ENCODE measurements around the gene CARNS1.
A peak's percentile ranks its signal among the peaks of the same experiment; 100 is the strongest.

DNA sequence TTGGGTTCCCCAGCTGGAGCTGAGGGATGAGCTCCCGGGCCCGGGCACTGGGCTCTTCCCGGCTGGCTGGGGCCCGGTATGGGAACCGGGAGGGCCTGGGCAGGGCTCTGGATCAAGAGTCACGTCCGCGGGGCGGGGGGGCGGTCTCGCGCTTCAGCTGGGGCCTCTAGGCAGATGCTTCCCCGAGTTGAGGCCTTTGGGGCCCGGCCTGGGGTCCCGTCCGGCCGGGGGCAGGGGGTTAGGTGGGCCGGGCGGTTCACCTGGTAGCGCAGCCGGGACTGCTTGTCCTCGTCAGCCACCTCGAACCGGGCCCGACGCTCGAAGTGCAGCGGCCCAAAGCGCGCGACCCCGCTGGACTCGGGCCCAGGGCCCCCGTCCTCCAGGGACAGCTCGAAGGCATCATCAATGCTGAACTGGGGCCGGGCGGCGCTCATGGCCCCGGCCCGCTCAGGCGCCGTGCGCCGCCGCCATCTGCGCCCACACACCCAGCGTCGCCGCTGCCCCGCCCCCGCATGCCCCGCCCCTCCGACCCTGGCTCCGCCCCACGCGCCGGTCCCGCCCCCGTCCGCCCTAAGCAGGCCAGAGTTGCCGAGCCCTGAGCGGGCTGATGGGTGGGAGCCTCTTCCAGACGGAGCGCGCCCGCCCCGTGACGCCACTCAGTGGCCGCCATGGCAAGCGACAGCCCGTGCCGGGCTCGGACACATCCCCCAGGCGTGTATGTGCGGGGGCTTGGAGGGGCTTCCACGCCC lies 53.5 kb downstream of the CARNS1 start, which contains the start of gene TMEM134:
- TF ChIP-seq EZH2 (IDR thresholded peaks at IDR 0.05; ENCODE audit: borderline replicate concordance, low read depth, low read length, poor library complexity, severe bottlenecking), result no peak
- TF ChIP-seq, protein P1, sequence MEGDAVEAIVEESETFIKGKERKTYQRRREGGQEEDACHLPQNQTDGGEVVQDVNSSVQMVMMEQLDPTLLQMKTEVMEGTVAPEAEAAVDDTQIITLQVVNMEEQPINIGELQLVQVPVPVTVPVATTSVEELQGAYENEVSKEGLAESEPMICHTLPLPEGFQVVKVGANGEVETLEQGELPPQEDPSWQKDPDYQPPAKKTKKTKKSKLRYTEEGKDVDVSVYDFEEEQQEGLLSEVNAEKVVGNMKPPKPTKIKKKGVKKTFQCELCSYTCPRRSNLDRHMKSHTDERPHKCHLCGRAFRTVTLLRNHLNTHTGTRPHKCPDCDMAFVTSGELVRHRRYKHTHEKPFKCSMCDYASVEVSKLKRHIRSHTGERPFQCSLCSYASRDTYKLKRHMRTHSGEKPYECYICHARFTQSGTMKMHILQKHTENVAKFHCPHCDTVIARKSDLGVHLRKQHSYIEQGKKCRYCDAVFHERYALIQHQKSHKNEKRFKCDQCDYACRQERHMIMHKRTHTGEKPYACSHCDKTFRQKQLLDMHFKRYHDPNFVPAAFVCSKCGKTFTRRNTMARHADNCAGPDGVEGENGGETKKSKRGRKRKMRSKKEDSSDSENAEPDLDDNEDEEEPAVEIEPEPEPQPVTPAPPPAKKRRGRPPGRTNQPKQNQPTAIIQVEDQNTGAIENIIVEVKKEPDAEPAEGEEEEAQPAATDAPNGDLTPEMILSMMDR (conservative IDR thresholded peaks at IDR 0.05; ENCODE audit: low read depth, low read length), result peak; percentile 66

All from A673 (cell line).